ENCODE measurements around the gene CLIC1. TPM values are rescaled to one million over a fixed set of nuclear protein-coding genes. Genes with fewer than 3 reads are reported as not detected.
"Not testable (repeated sequence)": the region's sequence is repeated elsewhere in the genome, so short reads cannot be mapped to it uniquely, and the experiment has no call there.

Gene CLIC1
- total RNA-seq, 4 donors from 2014 or later = 191 to 427 (median 276) TPM

DNA sequence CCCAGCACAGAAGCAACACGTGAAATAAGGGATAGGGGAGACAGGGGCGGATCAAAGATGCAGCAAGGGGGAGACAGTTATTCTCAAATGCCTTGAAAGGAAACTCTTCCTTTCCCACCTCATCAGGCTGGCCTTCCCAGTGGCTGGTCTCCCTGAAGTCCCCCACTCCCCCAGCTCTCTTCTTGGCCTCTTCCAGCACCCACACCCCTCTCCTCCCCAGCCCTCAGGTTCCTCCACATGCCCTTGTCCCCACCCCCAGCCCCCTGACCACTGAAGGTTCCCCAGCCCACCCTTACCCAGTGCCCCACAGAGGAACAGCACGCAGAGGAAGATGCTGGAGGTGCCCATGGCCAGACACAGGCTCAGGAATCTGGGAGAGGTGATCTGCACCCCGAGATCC is 22.9 kb downstream of the CLIC1 start:
- no peak for ATAC-seq
- WGBS, 2 donors (ENCODE audit: low coverage in 1 of 2) = 31 to 77% methylated on average over 2 of the region's 4 CpGs

DNA sequence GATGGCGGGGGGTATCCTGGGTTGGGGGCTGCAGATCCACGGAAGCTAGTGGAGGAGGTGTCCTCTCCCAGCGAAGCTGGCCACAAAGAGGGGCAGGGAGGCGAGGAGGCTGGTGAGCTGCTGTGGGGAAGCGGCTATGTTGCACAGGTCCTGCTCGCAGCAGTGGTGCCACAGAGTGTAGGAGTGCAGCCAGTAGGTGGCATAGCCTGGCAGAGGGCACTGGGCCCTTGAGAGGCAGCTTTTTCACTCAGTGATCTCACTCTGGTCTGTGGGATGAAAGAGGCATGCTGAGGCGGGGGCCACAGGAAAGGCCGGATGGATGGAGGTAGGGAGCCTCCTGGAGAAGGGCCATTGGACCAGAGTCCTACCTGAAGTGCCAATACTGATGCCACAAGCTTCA is 24.0 kb downstream of the CLIC1 start:
- Histone ChIP-seq H3K27me3 (peaks cover 8% of the 10 kb centered on the region), H3K36me3 (no peaks in the 10 kb centered on the region), H3K4me3 (no peak overlapping the region), H3K9me3 (no peaks in the 10 kb centered on the region), H3K4me1 (no peaks in the 10 kb centered on the region), H3K27ac (no peak overlapping the region)
- ATAC-seq = no peak
- TF ChIP-seq, protein P1, sequence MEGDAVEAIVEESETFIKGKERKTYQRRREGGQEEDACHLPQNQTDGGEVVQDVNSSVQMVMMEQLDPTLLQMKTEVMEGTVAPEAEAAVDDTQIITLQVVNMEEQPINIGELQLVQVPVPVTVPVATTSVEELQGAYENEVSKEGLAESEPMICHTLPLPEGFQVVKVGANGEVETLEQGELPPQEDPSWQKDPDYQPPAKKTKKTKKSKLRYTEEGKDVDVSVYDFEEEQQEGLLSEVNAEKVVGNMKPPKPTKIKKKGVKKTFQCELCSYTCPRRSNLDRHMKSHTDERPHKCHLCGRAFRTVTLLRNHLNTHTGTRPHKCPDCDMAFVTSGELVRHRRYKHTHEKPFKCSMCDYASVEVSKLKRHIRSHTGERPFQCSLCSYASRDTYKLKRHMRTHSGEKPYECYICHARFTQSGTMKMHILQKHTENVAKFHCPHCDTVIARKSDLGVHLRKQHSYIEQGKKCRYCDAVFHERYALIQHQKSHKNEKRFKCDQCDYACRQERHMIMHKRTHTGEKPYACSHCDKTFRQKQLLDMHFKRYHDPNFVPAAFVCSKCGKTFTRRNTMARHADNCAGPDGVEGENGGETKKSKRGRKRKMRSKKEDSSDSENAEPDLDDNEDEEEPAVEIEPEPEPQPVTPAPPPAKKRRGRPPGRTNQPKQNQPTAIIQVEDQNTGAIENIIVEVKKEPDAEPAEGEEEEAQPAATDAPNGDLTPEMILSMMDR (IDR thresholded peaks at IDR 0.05) = no peak
- 69 to 85% methylated on average over 4 to 7 of the region's 8 CpGs for WGBS, 2 donors (ENCODE audit: low coverage in 1 of 2)

More for the DNA sequence above, 22.9 kb downstream of the CLIC1 start:
- Histone ChIP-seq H3K36me3 (no peaks in the 10 kb centered on the region), H3K9me3 (no peaks in the 10 kb centered on the region), H3K4me3 (no peak overlapping the region), H3K4me1 (no peaks in the 10 kb centered on the region), H3K27ac (no peak overlapping the region), H3K27me3 (peaks cover 8% of the 10 kb centered on the region)
- no peak for TF ChIP-seq POLR2A (IDR thresholded peaks at IDR 0.05)
- TF ChIP-seq POLR2AphosphoS5 (IDR thresholded peaks at IDR 0.05) = no peak
- TF ChIP-seq EP300 (IDR thresholded peaks at IDR 0.05) = no peak

DNA sequence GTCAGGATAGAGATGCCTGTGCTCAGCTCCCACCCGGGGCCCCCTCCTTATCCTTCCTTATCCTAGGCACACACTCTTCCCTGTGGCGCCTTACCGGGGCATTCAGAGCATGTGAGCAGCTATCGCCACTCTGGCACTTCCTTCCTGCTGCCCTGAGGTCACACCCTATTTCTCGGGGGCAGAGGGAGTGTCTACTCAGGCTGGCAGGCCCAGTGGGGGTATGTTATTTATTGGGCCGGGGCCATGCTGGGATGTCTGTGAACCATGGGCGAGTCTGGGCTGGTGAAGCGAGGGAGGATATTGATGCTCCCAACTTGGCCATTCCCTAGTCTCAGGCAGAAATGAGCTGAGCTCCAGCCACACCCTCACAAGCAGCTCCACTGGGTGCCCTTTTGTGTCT is 25.1 kb downstream of the CLIC1 start:
- no peaks in the 10 kb centered on the region for H3K9me3 ChIP-seq
- TF ChIP-seq POLR2AphosphoS5 (IDR thresholded peaks at IDR 0.05) = no peak
- TF ChIP-seq EP300 (IDR thresholded peaks at IDR 0.05) = no peak
- no peak for TF ChIP-seq POLR2A (IDR thresholded peaks at IDR 0.05)
- TF ChIP-seq, protein P1 (IDR thresholded peaks at IDR 0.05) = no peak
- 72 to 79% methylated on average over 4 of the region's 8 CpGs for WGBS, 2 donors (ENCODE audit: low coverage in 1 of 2)
- no peaks in the 10 kb centered on the region for H3K4me1 ChIP-seq
- no peak overlapping the region for H3K27ac ChIP-seq
- H3K36me3 ChIP-seq = no peaks in the 10 kb centered on the region
- peaks cover 8% of the 10 kb centered on the region for H3K27me3 ChIP-seq
- no peak for ATAC-seq
- no peak overlapping the region for H3K4me3 ChIP-seq

DNA sequence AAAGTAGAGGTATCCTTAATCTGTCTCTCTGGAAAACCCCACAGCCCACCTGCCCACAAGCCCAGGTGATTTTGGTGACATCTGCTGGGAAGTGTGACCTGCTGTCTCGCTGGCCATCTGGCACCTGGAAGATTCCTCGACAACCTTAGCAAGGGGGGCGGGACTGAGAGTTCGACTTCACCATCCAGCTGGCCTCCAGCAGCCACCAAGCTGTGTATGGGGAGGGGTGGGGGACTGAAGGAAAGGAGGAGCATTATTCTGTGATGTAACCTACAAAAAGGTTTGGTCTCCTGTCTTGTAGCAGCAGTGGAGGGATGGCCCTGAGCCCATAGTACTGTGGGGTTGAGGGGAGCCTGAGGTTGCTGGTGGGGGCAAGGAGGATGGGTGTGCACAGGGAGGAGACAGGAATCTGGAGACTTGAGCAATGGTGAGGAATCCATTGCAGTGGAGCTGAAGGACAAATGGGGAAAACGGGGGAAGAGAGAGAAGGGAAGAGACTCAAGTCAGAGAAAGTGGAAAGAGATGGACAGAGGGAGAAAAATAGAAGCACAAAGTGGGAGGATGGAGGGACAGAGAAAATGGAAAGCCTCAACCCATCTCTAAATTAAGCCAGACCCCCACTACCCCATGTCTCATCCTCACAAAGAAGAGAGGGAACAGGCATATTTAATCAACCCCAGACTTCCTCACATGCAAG is 25.7 kb downstream of the CLIC1 start:
- no peak for TF ChIP-seq POLR2AphosphoS5 (IDR thresholded peaks at IDR 0.05)
- TF ChIP-seq, protein P1 (IDR thresholded peaks at IDR 0.05) = no peak
- TF ChIP-seq POLR2A (IDR thresholded peaks at IDR 0.05) = no peak
- no peak for TF ChIP-seq EP300 (IDR thresholded peaks at IDR 0.05)
- Histone ChIP-seq H3K27me3 (peaks cover 8% of the 10 kb centered on the region), H3K4me1 (no peaks in the 10 kb centered on the region), H3K27ac (no peak overlapping the region), H3K4me3 (no peak overlapping the region), H3K9me3 (no peaks in the 10 kb centered on the region), H3K36me3 (no peaks in the 10 kb centered on the region)
- 55 to 58% methylated on average over 1 of the region's 5 CpGs for WGBS, 2 donors (ENCODE audit: low coverage in 1 of 2)
- no peak for ATAC-seq

DNA sequence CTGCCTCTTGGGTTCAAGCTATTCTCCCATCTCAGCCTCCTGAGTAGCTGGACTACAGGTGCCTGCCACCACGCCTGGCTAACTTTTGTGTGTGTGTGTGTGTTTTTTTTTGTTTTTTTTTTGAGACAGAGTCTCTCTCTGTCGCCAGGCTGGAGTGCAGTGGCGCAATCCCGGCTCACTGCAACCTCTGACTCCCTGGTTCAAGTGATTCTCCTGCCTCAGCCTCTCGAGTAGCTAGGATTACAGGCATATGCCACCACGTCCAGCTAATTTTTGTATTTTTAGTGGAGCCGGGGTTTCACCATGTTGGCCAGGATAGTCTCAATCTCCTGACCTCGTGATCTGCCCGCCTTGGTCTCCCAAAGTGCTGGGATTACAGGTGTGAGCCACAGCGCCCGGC is 27.2 kb downstream of the CLIC1 start:
- not testable (repeated sequence) for ATAC-seq, H3K4me3 ChIP-seq
- WGBS, 2 donors (ENCODE audit: low coverage in 1 of 2) = 81% methylated on average over 5 of the region's 11 CpGs; no CpG with 5 or more reads in 1 of the 2 donors

DNA sequence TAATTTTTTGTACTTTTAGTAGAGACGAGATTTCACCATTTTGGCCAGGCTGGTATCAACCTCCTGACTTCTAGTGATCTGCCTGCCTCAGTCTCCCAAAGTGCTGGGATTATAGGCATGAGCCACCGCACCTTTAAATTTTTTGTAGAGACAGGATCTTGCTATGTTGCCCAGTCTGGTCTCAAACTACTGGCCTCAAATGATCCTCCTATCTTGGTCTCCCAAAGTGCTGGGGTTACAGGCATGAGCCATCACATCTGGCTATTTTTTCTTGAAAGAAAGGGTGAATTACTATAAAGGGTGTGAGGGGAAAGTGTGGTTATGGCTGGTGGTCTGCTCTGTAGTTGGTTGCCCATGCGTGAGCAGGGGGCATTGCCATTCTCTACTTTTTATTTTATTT is 28.1 kb downstream of the CLIC1 start:
- no peak for ATAC-seq
- H3K4me1 ChIP-seq = peaks cover 0 to 7% (median 4%) of the 10 kb centered on the region in 3 donors
- no peak overlapping the region for H3K4me3 ChIP-seq
- TF ChIP-seq POLR2A (IDR thresholded peaks at IDR 0.05) = no peak
- no peak for TF ChIP-seq POLR2AphosphoS5 (IDR thresholded peaks at IDR 0.05)
- no peak for TF ChIP-seq EP300 (IDR thresholded peaks at IDR 0.05)
- TF ChIP-seq, protein P1 (IDR thresholded peaks at IDR 0.05) = no peak
- H3K27ac ChIP-seq = no peak overlapping the region
- H3K9me3 ChIP-seq = no peaks in the 10 kb centered on the region
- H3K27me3 ChIP-seq = peaks cover 8% of the 10 kb centered on the region
- H3K36me3 ChIP-seq = no peaks in the 10 kb centered on the region
- 83 to 96% methylated on average over 2 to 3 of the region's 3 CpGs for WGBS, 2 donors (ENCODE audit: low coverage in 1 of 2)

More for the DNA sequence above, 27.2 kb downstream of the CLIC1 start:
- H3K9me3 ChIP-seq, H3K27me3 ChIP-seq, H3K27ac ChIP-seq, H3K36me3 ChIP-seq, H3K4me1 ChIP-seq: not testable (repeated sequence)

All from gastroesophageal sphincter (tissue), 4 donors.